ENCODE measurements around the gene RUBCNL.
A peak's percentile ranks its signal among the peaks of the same experiment; 100 is the strongest.

Gene RUBCNL

DNA sequence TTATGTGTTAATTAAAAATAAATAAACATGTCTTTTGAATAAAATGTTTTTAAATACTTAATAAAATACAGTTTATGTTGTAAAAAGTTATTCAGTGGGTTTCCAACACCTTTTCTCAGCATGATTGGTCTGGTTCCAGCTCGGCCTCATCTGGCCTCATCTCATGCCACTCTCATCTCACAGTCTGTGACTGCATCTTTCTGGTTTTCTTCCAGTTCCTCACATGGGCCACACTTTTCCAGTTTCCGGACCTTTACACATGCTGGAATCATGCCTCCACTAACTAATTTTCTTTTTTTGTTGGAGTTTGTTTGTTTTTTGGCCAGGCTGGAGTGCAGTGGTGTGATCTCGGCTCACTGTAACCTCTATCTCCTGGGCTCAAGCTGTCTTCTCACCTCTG, 82.5 kb downstream of the RUBCNL start:
- no peak for DNase-seq (ENCODE audit: low spot score)

- no peak for DNase-seq (ENCODE audit: low spot score)
Measured at GRCh38 chr13:46303742-46304385, 83.2 kb downstream of the RUBCNL start.

DNA sequence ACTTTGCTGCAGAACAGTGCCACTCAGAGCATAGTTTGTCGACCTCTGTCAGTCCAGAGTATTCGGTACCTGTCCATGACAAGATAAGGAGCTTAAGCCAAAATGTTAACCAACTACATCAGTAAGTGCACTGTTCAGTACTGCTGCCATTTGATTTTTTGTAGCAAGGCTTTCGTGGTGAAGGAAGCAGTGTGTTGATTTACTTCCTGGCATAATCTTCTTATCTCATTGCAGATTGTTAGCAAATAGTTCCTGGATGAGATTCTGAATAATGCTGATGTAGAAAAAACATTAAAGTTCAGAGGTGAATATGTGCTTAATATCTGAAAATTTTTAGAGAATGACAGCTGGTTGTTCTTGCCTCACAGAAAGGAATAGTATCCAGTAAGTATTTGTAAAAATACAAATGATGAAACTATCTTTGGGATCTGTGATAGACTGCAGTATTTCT, 89.7 kb downstream of the RUBCNL start:
- DNase-seq (ENCODE audit: low spot score): no peak

DNA sequence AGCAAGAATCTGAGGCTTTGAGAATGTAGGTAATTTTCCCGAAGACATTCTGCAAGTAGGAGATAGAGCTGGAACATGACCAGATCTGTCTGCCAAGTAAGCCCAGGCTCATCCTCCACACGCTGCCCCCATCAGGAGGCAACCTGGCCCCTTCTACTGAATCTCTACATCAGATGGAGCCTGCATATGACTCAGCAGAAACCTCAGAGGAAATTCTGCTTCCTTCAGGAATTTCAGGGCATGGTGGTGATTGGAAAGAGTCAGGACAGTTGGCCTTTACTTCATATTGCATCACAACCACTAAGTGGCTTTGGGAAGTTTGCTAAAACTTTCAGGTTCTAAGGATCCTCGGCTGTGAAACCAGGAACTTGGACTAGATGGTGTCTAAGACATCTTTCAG, 90.1 kb downstream of the RUBCNL start:
- DNase-seq (ENCODE audit: low spot score): no peak

DNA sequence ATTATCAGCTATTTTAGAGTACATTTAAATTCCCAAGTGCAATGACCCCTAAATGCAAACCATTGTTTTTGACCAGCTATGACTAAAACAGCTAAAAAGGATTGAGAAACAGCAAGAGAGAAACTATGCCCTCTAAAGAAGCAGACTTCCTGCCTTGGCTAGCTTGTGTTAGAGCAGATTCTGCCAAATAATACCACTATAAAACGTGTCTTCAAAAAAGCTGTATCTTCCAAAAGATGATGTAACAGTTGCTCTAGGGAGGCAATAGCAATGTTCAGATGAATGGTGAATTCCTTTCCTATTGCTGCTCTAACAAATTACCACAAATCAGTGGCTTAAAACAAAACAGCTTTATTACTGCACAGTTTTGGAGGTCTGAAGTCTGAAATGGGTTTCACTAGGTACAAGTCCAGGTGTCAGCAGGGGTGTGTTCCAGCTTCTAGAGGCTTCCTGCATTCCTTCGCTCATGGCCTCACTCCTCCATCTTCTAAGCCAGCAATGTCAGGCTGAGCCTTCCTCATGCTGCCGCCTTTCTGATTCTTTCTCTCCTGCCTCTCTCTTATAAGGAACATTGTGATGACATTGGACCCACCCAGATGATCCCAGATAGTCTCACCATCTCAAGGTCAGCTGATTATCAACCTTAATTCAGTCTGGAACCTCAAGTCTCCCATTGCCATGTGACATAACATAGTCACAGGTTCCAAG, 90.8 kb downstream of the RUBCNL start:
- no peak for DNase-seq (ENCODE audit: low spot score)

- peak; percentile 4 for DNase-seq (ENCODE audit: low spot score)
Measured at GRCh38 chr13:46295491-46296114, 91.4 kb downstream of the RUBCNL start.

DNA sequence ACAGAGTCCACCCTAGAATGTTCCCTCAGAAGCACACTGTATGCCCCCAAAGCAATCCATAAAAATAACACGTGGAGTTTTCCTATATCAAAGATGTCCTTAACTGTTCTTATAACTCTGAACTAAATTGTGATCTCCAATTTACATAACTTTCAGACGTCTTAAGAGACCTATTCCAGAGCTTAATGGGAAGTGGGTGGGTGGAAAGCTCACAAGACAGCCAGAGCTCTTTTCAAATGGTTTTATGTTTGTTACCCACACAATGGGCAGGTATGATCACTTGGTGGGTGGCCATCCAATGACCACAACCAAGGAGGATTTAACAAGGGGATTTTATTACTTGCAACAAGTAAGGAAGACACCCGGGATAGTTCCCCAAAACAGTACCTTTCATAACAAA, 93.6 kb downstream of the RUBCNL start:
- DNase-seq (ENCODE audit: low spot score): no peak

Measured in putamen (tissue), 1 donor.